HL-60/S4 treated with phorbol 12-myristate 13-acetate at 8.2 ng/mL for 4 days and 3 days (cell line): Measurements from ENCODE around the gene IFI30.

Source experiments
- in situ Hi-C: fragments of 300-500 bp; cut with MboI; formaldehyde crosslinking; loops from 2 replicates; pipeline ENCODE4 v1.15.0; 2022; ENCODE audit warnings: low sequenced_read_pairs

IFI30 gene

DNA sequence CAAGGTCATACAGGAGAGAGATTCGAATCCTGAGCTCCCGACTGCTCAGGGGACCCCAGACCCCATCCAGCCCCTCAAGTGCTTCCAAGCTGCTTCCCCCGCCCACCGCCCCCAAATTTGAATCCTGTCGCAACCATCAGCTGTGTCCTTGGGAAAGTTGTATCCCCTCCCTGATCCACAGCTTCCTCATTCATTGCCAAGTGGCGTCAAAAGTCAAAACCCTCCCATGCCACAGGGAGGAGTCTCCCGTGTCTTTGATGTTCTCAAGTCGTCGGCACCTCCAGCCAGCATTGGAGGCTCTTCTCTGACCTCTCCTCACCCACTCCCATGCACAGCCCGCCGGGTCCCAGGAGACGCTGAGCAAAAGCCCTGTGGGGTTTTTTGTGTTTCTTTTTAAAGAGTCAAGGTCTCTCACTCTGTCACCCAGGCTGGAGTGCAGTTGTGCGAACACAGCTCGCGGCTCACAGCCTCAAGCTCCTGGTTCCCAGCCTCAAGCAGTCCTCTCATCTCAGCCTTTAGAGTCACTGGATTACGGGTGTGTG, 2.8 kb upstream of the IFI30 start:
- in situ Hi-C loops: no loop called here

DNA sequence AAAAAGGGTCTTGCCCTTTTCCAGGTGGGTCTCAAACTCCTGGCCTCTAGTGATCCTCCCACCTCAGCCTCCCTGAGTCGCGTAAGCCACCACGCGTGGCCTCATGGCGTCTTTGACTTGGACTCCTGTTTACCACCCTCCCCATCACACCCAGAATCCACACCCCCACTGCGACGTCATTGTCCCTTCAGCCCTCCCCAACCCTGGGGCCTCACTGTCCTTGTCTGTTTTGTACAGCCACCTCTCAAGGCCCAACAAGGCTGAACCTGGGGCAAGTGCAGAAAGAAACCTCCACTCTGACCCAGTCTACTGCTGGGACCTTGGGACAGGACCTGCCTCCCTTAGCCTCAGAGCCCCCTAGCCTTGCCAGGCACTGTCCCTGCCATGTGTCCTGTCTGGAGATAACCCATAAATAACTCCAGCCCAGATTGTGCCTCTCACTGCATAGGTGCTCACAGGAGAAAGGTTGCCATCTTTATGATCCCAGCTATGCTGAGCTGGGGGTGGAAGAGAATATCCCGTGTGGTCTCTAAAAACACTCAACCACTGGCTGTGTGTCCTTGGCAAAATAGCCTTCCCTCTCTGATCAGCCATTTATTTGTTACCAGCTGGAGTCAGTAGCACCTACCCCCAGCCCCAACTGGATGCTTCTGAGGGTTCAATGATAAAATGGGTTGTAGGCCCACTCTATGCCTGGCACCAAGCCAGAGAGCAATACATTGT, 1.8 kb upstream of the IFI30 start:
- in situ Hi-C loops: no loop called here

DNA sequence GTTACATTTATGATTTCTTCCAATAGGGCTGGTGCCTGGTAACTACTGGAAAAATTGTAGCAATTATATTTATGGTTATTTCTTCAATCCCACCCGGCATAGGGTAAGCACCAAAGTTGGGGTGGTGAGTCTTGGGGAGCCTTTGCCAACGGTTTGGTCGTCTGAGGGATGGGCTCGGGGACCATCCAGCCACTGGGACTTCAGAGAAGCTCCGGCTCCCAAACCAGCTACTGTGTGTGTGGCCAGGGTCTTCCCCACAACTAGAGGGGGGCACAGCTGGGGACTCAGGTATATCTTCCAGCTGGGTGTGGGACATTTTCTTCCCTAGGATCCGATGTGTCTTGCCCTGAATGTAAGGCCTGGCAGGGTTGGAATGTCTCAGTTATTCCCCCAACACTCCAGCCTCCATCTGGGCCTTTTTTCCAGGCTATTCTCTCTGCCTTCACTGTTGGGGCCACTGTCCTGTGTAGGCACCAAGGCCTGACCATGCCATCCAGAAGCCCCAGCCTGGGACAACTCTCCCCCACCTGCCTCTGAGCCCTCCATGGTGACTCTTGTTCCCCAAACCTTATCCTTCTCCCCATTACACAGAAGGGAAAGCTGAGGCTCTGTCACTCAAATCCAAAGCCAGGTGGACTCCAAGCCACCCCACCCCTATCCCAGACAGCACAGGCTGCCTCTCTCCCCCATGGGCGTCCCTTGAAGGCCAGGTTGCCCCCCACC, 1.1 kb upstream of the IFI30 start:
- in situ Hi-C loops: no loop called here

DNA sequence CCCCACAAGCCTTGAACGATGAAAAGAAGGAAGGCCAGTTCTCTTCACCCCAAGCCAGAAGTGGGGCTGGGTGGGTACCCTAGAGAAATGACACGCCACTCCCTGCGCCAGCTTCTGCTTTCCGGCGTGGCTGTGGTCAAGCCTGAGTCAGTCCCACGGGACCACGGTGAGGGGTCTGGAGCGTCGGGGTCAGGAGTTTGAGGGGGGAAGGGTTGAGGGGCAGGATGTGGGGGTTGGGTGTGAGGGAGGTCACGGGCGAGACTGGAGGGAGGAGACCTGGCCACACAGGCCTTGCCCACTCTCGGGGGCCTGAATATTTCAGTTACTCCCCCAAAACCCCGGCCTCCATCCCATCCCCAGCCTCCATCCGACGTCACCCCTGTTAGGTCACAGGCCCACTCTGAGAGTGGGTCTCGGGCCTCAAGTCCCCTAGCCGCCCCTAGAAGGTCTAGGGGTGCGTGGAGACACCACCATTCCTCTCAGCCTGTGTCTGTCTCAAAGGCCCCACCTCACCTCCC, 500 bp upstream of the IFI30 start:
- in situ Hi-C loops: no loop called here

DNA sequence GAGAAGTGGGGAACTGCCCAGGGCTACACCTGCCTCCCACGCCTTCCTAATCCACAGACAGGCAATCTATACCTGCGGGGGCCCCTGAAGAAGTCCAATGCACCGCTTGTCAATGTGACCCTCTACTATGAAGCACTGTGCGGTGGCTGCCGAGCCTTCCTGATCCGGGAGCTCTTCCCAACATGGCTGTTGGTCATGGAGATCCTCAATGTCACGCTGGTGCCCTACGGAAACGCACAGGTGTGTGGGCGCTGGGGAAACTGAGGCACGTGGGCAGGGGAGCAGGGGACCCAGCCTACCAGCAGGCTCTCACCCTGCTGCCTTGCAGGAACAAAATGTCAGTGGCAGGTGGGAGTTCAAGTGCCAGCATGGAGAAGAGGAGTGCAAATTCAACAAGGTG, 1.4 kb downstream of the IFI30 start:
- in situ Hi-C loops: no loop called here

DNA sequence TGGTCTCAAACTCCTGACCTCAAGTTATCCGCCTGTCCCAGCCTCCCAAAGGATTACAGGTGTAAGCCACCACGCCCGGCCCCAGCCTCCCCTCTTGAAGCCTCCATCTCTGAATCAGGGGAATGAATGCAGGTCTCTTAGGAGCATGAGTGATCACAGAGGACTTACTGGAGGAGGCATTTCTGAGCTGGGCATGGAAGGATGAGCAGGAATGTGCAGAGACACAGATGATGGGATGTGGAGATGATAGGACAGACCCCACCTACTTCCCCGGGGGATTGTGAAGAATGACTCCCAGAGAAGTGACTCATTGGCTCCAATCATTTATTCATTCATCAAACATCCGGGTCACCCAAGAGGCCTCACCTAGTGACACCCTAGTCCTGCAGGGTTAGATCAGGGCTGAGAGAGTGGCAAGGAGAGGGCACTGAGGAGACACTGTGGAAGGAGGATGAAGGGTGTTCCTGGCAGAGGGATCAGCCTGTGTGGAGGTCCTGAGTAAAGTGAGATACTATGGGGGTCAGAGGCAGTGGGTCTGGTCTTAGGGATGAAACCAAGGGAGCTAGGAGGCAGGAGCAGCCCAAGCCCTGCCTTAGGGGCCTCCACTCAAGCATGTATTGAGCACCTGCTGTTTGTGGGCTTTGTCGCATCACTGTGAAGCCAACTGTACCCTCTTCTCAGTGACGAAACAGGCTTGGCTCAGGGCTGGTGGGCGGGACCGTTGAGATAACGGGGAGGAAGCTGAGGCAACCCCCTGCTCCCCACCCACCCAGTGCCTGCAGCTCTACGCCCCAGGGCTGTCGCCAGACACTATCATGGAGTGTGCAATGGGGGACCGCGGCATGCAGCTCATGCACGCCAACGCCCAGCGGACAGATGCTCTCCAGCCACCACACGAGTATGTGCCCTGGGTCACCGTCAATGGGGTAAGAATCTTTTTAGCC, 3.0 kb downstream of the IFI30 start:
- in situ Hi-C loops: no loop called here

DNA sequence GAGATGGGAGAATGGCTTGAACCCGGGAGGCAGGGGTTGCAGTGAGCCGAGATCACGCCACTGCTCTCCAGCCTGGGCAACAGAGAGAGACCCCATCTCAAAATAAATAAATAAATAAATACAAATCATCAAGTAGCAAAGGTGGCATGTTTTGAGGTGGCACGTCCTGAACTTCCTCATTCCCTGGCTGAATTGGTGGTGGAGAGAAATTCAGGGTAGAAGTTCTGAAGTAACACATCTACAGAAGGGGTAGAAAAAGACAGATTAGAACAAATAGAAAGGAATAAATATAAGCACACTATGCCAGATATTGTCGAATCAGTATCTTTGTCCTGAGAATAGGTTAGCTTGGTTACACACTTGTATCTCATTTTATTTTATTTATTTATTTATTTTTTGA, 6.3 kb downstream of the IFI30 start:
- in situ Hi-C loops: no loop called here

DNA sequence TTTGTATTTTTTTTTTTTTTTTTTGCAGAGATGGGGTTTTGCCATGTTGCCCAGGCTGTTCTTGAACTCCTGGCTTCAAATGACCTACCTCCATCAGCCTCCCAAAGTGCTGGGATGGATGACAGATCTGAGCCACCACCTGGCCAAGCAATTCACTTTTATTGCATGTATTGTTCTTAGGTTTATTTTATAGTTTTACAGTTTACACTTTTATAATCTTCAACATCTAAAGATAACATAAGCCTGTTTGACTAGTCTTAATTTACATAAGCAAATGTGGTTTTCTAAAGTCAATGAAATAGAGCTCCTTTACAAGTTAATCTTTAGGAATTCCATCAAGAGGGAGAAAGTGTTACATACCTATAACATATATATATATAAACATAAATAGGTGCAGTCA, 9.9 kb downstream of the IFI30 start:
- in situ Hi-C loops: no loop called here

DNA sequence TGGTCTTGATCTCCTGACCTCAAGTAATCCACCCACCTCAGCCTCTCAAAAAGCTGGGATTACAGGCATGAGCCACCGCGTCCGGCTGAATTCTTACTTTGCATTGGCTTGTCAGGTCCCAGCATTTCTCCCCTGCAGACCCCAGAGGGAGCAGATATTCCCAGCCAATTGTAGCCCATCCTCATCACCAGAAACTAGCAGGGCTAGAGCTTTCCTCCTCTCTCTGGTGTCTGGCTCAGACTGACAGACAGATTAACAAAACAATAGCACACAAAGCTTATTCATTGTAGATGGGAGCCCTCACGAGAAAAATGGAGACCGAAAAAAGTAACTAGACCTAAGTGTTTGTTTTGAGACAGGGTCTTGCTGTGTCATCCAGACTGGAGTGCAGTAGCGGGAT, 11.9 kb downstream of the IFI30 start:
- in situ Hi-C loops: no loop called here

DNA sequence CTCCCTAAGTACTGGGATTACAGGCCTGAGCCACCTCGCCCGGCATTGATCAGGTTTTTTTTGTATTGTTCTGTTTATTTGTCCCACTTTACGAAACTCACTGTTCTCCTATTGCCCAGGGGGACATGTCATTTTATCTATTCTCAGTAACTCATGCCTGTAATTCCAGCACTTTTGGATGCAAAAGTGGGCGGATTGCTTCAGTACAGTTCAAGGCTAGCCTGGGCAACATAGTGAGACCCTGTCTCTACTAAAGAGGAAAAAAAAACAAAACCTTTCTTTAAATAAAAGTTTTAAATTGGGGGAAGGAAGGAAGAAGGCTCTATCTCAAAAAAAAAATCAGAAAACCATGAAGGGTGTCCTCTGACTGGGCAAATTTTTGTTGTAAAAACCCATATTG, 16.7 kb downstream of the IFI30 start:
- in situ Hi-C loops: no loop called here

DNA sequence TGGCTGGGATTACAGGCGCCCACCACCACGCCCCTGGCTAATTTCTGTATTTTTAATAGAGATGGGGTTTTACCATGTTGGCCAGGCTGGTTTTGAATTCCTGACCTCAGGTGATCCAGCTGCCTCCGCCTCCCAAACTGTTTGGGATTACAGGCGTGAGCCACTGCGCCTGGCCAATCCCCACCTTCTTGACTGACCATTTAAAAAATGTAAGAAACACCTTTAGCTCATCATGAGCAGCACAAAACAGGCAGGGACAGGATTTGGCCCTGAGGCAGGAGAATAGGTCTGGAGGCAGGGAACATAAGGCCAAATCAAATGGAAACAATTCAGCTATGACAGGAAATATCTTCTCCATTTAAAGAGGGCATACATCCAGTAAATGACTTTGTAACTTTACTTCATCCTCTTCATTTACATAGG, 18.0 kb downstream of the IFI30 start:
- in situ Hi-C loops: no loop called here

DNA sequence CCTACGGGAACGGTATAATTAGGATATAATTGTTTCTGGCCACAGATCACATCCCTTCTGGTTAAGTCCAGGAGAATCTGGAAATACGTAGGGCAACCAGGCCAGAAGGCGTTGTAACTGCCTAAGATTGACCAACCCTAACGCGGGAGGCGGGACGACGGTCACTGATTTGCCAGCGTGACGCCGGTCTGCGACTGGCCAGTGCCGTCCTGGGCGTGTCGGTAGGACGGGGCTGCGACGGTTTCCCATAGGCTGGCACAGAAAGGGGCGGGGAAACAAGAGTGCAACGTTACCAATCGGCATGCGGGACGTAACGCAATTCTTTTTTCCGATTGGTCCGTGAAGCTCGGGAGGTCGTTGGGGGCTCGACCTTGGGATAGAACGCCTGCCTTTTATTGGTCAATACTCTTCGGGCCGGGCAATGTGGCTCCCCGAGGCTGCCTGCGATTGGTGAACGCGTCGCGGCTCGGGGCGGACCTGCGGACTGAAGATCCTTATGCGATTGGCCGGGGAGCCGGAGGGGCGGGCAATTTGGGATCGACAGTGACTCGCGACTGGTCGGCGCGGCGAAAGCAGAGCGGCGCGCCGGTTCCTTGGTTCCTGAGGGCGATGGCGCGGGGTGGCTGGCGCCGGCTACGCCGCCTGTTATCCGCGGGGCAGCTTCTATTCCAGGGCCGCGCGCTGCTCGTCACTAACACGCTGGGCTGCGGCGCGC, 19.2 kb downstream of the IFI30 start, which contains the start of gene MPV17L2:
MPV17L2 (plus strand) TSS at position 546 of the 715 bp plus-strand sequence; CDS start at position 610, 64 bp downstream.
- in situ Hi-C loops: no loop called here

DNA sequence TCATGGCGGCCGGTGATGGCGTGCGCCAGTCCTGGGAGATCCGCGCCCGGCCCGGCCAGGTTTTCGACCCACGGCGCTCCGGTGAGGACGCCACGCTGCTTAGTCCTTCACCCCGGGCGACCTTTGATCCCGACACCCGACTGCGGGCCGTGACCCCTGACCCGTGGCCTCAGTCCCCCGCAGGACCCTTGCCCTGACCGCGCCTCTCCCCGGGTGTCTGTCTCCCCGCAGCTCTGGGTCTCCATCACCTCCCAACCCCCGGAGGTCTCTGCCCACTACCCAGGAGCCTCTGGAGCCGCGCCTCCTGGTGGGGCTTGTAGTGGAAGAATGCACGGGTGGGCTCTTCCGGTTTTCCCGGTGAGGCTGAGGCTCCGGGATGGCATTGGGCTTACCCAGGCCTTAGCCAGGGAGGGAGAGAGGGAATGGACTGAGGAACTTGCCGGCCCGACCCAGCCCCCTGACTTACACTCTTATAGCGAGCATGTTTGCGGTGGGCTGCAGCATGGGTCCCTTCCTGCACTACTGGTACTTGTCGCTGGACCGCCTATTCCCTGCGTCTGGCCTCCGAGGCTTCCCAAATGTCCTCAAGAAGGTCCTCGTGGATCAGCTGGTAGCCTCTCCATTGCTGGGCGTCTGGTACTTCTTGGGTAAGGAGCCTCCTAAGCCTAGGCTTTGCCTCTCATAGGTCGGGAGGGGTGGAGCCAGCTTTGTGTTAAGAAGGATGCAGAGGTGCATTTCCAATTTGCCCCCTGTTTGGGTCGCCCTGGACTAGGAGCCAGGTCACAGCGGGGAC, 20.0 kb downstream of the IFI30 start:
- in situ Hi-C loops: no loop called here

DNA sequence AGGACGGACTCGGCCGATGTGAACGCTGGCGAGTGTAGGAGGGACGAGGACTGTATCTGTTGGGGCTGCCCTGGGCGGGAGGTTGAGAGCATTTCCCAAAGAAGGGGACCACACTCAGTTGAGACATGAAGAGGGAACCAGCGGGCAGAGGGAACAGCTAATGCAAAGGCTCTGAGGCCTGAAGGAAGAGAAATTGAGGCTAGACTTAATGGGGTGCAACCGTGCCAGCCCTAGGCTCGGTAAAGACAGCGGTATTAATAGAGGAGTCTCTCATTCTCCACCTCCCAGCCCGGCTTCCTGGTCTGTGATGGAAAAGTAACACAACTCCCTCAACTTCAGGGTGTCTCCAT, 20.5 kb downstream of the IFI30 start:
- in situ Hi-C loops: no loop called here

DNA sequence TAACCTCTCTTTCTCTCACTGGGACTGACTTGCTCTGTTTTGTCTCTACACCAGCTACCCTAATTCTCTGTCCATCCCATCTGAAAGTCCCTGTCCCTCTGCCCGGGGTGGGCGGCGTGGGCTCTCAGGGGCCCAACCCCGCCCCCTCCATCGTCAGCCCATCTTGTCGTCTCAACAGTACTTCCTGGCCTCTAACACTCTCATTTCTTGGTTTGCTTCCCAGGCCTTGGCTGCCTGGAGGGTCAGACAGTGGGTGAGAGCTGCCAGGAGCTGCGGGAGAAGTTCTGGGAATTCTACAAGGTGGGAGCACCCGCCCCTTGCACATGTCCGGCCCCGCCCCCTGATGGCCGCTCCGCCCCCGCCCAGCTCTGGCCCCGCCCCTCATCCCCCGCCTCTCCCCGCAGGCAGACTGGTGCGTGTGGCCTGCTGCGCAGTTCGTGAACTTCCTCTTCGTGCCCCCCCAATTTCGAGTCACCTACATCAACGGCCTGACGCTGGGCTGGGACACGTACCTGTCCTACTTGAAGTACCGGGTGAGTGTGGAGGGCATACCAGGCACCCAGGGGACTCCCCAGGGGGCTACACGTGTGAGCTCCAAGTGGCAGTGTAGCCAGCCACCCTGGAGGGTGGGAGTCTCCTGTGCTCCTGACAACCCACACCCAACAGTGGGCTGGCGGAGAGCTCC, 21.1 kb downstream of the IFI30 start:
- in situ Hi-C loops: no loop called here

DNA sequence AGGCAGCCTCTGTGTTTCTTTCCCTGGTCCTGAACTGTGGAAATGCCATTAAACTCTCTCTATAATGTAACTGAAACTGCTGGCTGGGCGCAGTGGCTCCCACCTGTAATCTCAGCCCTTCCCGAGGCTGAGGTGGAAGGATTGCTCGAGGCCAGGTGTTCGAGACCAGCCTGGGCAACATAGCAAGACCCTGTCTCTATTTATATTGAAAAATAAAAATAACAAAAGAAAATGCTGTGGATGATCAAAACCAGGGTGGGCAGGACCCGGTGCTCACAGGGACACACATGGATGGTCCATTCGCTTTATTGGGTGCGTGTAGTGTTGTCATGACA, 22.9 kb downstream of the IFI30 start:
- in situ Hi-C loops: no loop called here

DNA sequence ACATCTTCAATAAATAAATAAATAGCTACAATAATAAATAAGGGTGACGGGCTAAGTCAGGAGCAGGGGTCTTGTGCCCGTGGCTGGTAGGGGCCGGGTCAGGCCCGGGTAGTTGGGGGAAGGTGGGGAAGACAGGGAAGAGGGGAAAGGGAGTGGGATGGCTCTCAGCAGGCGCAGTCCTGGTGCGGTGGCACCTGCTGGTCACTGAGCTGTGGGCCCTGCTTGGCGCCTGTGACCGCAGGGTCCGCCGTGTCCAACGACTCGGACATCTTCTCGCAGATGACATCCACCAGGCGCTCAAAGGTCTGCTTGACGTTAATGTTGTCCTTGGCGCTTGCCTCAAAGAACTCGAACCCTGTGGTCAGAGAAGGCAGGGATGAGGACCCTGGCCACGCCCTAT, 23.7 kb downstream of the IFI30 start:
- in situ Hi-C loops: no loop called here

DNA sequence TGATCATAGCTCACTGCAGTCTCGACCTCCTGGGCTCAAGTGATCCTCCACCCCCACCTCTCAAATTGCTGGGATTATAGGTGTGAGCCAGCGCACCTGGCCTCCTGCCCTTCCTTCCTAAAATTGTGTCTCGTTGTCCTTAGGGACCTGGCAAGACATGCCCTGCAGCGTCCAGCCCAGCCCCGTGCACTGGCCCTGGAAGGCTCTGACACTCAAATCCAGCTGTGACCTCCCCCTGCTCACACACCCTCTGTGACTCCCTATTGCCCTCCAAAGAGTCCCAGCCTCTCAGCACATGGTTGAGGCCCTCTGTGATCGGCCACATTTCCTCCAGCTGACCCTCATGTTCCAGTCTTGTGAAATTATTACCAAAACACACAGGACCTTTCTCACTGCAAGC, 24.3 kb downstream of the IFI30 start:
- in situ Hi-C loops: no loop called here

DNA sequence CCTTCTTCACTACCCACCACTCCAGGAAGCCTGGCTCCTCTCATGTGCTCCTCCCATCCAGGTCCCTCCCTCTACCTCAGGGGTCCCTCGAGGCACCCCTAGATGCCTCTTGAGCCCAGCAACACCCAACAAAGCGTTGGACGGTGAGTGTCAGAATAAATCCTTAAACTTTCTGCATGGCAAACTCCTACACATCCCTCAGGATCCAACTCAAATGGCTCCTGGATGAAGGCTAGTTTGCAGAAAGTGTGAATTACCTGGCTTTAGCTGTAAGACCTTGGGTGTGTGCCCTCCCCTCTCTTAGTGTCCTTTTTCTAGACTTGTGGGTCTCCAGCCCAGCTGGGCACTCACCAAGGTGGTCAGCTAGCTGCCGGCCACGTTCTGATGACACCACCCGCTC, 24.8 kb downstream of the IFI30 start:
- in situ Hi-C loops: no loop called here
